Stimulated activated CD4-positive, alpha-beta T cell treated with anti-CD3 and anti-CD28 coated beads, Interleukin-1b, Interleukin-23, amount 100 ng/mL, for 1 hour (primary cell): ENCODE measurements around the gene ICAM5.

ENCODE experiments used
- DNase-seq, 2 donors: peaks; one replicate each; pipeline ENCODE4 v3.0.0-alpha.2; 2020; ENCODE audit warnings: low read depth in 2 of 2

Gene ICAM5

DNA sequence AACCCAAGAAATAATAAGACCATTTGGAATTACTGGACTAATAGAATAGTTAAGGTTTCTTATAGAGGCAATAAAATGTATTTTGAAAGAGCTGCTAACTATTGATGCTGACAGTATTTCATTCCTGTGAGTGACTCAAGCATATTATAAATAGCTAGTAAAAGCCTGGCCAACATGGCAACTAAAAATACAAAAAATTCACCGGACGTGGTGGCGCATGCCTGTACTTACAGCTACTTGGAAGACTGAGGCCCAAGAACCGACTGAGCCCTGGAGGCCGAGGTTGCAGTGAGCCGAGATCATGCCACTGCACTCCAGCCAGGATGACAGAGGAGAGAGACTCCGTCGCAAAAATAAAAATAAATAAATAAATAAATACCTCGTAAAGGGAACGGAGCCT lies 55.0 kb downstream of the ICAM5 start:
- no peak for DNase-seq
